ENCODE data around the gene BTBD2. TPM values are rescaled to one million over a fixed set of nuclear protein-coding genes. Genes with fewer than 3 reads are reported as not detected.

Gene BTBD2
- total and polyA plus RNA-seq, 4 donors: 7.4 to 25.1 (median 20.2) TPM

GRCh38 chr19:2046046-2046907, 30.8 kb upstream of the BTBD2 start:
- no peak for TF ChIP-seq NR2F2 (IDR thresholded peaks at IDR 0.05)
- TF ChIP-seq CTCF (IDR thresholded peaks at IDR 0.05; ENCODE audit: low read depth, low read length, missing input control): no peak
- TF ChIP-seq TAF1 (conservative IDR thresholded peaks at IDR 0.05): no peak
- TF ChIP-seq FOXA2 (IDR thresholded peaks at IDR 0.05): no peak
- no peak for TF ChIP-seq GABPA (IDR thresholded peaks at IDR 0.05 in 1 of 2, conservative IDR thresholded peaks at IDR 0.05 in 1 of 2)
- no peak for TF ChIP-seq EGR1 (IDR thresholded peaks at IDR 0.05; ENCODE audit: low read depth in 2 of 2)
- TF ChIP-seq ATF3 (IDR thresholded peaks at IDR 0.05): no peak
- TF ChIP-seq HNF4G (IDR thresholded peaks at IDR 0.05): no peak
- no peak for TF ChIP-seq ZBTB33 (IDR thresholded peaks at IDR 0.05)
- no peak for TF ChIP-seq JUND (IDR thresholded peaks at IDR 0.05)
- TF ChIP-seq SP1 (IDR thresholded peaks at IDR 0.05): no peak
- no peak for TF ChIP-seq MAX (IDR thresholded peaks at IDR 0.05)
- TF ChIP-seq HNF4A (conservative IDR thresholded peaks at IDR 0.05): no peak
- TF ChIP-seq FOXA1 (IDR thresholded peaks at IDR 0.05): no peak
- Histone ChIP-seq H3K4me3 (ENCODE audit: low read depth in 1 of 3, low read length in 3 of 3) (no peak overlapping the region), H3K36me3 (ENCODE audit: control insufficient read depth in 4 of 4, insufficient read depth in 3 of 4, low read depth in 1 of 4, low read length in 3 of 4) (peaks cover 0 to 13% (median 3%) of the 10 kb centered on the region in 4 donors), H3K9ac (ENCODE audit: low read depth in 1 of 2, low read length in 2 of 2) (no peak overlapping the region), H3K27ac (ENCODE audit: low read depth in 1 of 2, low read length in 2 of 2) (no peak overlapping the region), H3K4me1 (ENCODE audit: control insufficient read depth in 4 of 4, insufficient read depth in 4 of 4, low read length in 3 of 4) (peaks cover 41 to 80% (median 76%) of the 10 kb centered on the region in 4 donors), H3K27me3 (ENCODE audit: control insufficient read depth in 4 of 4, insufficient read depth in 4 of 4, low read length in 3 of 4) (no peaks in the 10 kb centered on the region), H3K9me3 (ENCODE audit: control insufficient read depth in 4 of 4, low read length in 3 of 4) (no peaks in the 10 kb centered on the region)
- 91% methylated on average over 50 of the region's 50 CpGs for WGBS
- DNase-seq (ENCODE audit: low spot score): no peak

GRCh38 chr19:2045501-2046045, 30.1 kb upstream of the BTBD2 start:
- H3K9me3 ChIP-seq (ENCODE audit: control insufficient read depth in 4 of 4, low read length in 3 of 4): no peaks in the 10 kb centered on the region
- no peak overlapping the region for H3K9ac ChIP-seq (ENCODE audit: low read depth in 1 of 2, low read length in 2 of 2)
- no peak for DNase-seq (ENCODE audit: low spot score)
- no peak overlapping the region for H3K4me3 ChIP-seq (ENCODE audit: low read depth in 1 of 3, low read length in 3 of 3)
- 55% methylated on average over 14 of the region's 14 CpGs for whole genome bisulfite sequencing
- peak overlapping the region in 1 of 2 donors; percentile 21 for H3K27ac ChIP-seq (ENCODE audit: low read depth in 1 of 2, low read length in 2 of 2)
- H3K36me3 ChIP-seq (ENCODE audit: control insufficient read depth in 4 of 4, insufficient read depth in 3 of 4, low read depth in 1 of 4, low read length in 3 of 4): peaks cover 0 to 14% (median 6%) of the 10 kb centered on the region in 4 donors
- H3K4me1 ChIP-seq (ENCODE audit: control insufficient read depth in 4 of 4, insufficient read depth in 4 of 4, low read length in 3 of 4): peaks cover 44 to 86% (median 82%) of the 10 kb centered on the region in 4 donors
- H3K27me3 ChIP-seq (ENCODE audit: control insufficient read depth in 4 of 4, insufficient read depth in 4 of 4, low read length in 3 of 4): no peaks in the 10 kb centered on the region
- no peak for TF ChIP-seq FOXA2 (IDR thresholded peaks at IDR 0.05)
- no peak for TF ChIP-seq HNF4G (IDR thresholded peaks at IDR 0.05)
- no peak for TF ChIP-seq REST (IDR thresholded peaks at IDR 0.05)
- TF ChIP-seq HNF4A (conservative IDR thresholded peaks at IDR 0.05): no peak
- no peak for TF ChIP-seq ZBTB33 (IDR thresholded peaks at IDR 0.05)
- TF ChIP-seq NR2F2 (IDR thresholded peaks at IDR 0.05): no peak
- no peak for TF ChIP-seq FOXA1 (IDR thresholded peaks at IDR 0.05)
- no peak for TF ChIP-seq JUND (IDR thresholded peaks at IDR 0.05)

Data from liver (tissue), 9 donors.